GM18951 (cell line): ENCODE measurements around the gene MOB3B.

Experiments
- POLR2A ChIP-seq: IDR thresholded peaks from 4 replicates; pipeline ENCODE4 v1.6.1; 2011; ENCODE audit warnings: mild to moderate bottlenecking; ENCODE audit not compliant: insufficient read length, insufficient read depth; ENCODE audit errors: extremely low read depth
- in situ Hi-C: fragments of 300-500 bp; cut with MboI; formaldehyde crosslinking; loops from one replicate; pipeline ENCODE4 v1.12.0; 2022; ENCODE audit warnings: low sequenced_read_pairs, mixed read lengths, inconsistent platforms; ENCODE audit not compliant: unreplicated experiment

Gene MOB3B

DNA sequence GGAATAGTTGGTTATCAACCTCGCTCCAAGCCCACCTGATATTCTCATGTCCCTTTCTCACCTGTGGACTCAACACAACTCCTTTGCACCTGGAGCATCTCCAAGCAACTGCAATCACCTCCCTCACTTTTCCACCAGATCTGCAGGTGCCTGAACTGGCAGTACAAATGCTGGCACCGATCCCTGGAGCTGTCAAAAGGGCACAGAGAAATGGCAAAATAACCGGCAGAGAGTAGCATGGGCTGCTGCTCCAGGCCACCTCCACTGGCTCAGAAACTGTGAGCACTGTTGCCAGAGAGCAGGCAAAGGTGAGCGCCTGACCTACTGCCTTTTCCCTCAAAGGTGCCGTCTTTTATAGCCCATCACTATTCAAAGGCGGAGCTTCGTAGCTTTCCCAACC lies 247.3 kb downstream of the MOB3B start:
- no peak for TF ChIP-seq POLR2A
- in situ Hi-C loops, result loop anchor here (25.0 kb wide), 1 partner anchor 245 kb away; no protein-coding TSS in a partner anchor

DNA sequence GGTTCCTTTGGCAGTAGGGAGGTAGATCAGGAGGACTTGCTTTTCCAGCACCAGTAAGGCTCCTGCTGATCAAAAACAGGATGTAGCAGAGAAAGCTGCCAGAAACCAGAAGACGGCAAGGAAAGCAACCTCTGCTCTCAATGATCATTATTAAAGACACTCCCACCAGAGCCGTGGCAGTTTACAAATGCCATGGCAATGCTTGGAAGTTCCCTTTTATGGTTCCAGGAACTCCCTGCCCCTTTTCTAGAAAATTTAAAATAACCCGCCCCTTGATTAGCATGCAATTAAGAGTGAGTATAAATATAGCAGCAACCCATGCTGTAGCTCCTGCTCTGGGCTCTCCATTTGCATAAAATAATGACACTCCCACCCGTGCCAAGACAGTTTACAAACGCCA lies 248.8 kb downstream of the MOB3B start:
- no peak for TF ChIP-seq POLR2A
- in situ Hi-C loops, result loop anchor here (25.0 kb wide), 1 partner anchor 244 kb away; no protein-coding TSS in a partner anchor

DNA sequence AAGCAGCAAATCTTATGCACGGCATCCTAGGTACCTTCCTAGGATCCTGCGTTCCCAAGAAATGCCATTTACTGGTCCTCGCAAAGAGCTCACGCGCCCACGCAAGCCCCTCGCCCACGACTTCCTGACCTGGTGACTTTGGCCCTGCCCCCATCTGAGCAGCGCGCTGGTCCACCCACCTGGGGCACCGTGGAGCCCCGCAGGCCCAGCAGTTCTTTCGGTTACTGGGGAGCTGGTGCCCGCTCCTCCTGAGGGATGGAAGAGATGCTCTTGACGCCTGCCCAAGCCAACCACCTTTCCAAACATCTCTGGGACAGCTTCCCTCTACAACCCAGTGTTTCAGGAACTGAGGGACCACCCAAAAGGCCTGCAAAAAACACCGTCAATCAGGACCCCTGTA lies 249.4 kb downstream of the MOB3B start:
- TF ChIP-seq POLR2A, result no peak
- in situ Hi-C loops, result loop anchor here (25.0 kb wide), 1 partner anchor 243 kb away; no protein-coding TSS in a partner anchor

DNA sequence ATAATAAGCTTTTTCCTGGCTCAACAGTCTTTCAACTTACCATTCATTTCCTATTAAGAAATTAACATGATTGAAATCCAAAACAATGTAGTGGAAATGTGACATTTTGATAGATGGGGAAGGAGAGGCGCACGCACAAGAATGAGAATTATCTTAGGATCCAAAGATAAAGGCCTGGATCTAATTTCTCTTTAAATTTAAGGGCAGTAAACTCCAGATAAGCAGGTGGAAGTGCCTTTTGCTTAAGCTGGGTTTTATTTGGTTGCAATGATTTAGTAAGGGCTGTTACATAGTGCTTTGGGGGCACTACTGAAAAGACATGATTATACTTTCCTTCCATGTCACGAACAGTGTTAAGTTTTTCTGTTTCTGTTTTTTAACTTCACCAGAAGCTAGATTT lies 250.0 kb downstream of the MOB3B start:
- in situ Hi-C loops, result loop anchor here (25.0 kb wide), 1 partner anchor 242 kb away; no protein-coding TSS in a partner anchor
- TF ChIP-seq POLR2A, result no peak

DNA sequence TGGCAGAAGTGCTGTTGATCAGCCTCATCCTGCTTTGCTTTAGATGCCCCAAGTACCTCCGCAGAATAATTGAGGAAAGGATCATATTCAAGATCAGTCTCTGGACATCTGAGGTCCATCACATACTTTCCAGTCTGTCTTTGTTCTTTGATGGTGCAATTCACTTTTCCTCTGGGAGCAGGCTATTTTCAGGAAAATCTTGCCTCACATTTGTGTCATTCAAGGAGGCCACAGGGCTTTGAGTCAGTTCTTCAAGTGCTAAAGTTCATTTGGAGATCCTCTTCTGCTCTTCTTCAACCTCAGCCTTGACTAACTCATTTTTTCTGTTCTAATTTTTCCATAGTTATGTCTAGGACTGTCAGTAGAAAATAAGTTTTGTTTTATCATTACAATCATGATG lies 251.2 kb downstream of the MOB3B start:
- no peak for TF ChIP-seq POLR2A
- in situ Hi-C loops, result loop anchor here (25.0 kb wide), 1 partner anchor 241 kb away; no protein-coding TSS in a partner anchor

DNA sequence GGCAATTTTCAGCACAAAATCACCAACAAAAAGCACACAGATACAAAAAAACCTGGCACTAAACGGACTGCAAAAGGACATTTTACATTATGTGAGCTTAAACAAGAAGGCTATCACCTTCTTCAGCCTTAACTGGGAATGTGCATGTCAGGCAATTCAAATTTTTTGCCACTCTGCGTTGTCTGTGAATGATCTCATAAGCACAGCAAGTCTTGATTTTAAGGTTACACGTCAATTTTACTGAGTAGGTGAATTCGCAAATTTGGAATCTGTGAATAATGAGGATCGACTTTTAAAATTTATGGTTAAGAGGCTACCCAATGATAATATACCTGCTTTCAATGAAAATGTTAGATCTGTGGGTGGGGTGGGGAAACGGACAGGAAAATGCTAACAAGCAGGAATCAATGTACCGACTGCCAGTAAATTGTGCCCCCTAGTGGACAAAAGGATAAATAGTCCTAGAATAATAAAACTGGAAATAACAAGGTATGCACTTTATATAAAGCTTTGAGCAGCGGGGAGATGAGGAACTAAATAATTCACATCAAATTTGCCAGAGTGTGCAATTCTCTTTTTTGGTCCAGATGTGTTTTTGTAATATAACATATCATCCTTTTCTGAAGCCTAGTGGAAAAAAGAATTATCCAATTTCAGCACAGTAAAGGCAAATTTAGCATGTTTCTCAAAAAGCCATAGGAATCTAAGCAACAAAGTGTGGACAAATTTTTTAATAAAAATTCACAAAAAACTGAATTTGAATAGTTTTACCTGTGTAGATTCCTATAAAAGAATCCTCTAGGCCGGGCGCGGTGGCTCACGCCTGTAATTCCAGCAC lies 253.2 kb downstream of the MOB3B start:
- no peak for TF ChIP-seq POLR2A
- in situ Hi-C loops, result loop anchor here (25.0 kb wide), 1 partner anchor 239 kb away; no protein-coding TSS in a partner anchor
